Activated CD8-positive, alpha-beta T cell treated with anti-CD3 and anti-CD28 coated beads for 36 hours (primary cell): ENCODE results near the gene PWWP2A. TPM values are rescaled to one million over a fixed set of nuclear protein-coding genes. Genes with fewer than 3 reads are reported as not detected.
A peak's percentile ranks its signal among the peaks of the same experiment; 100 is the strongest.
"Not testable (repeated sequence)": the region's sequence is repeated elsewhere in the genome, so short reads cannot be mapped to it uniquely, and the experiment has no call there.

Experiments used
- ATAC-seq: fragments of 200-7000 bp; cut with Tn5 transposase; one replicate; pipeline ENCODE4 v1.10.0; 2021; ENCODE audit warnings: mild to moderate bottlenecking, moderate library complexity
- CTCF ChIA-PET: fragments of 350-600 bp; sonication (Branson Sonifier 250); formaldehyde crosslinking; loops from one replicate; lab custom pipeline; 2021; ENCODE audit warnings: antibody characterized with exemption; lab: Charles Lee
- POLR2A ChIA-PET: fragments of 350-600 bp; sonication (Branson Sonifier 250); formaldehyde crosslinking; loops from one replicate; lab custom pipeline; 2021; ENCODE audit warnings: antibody characterized with exemption; lab: Charles Lee
- DNase-seq: peaks from one replicate; pipeline ENCODE4 v3.0.0-alpha.2; 2020
- H3K27ac Mint-ChIP-seq: one replicate; pipeline ENCODE4 v1.8.0; 2021; ENCODE audit warnings: mild to moderate bottlenecking, mixed read lengths
- H3K27me3 Mint-ChIP-seq: one replicate; pipeline ENCODE4 v1.8.0; 2021; ENCODE audit warnings: mixed read lengths
- H3K36me3 Mint-ChIP-seq: one replicate; pipeline ENCODE4 v1.8.0; 2021; ENCODE audit warnings: low read depth, mixed read lengths
- H3K4me1 Mint-ChIP-seq: one replicate; pipeline ENCODE4 v1.8.0; 2021; ENCODE audit warnings: low read depth, mixed read lengths
- H3K4me3 Mint-ChIP-seq: one replicate; pipeline ENCODE4 v1.8.0; 2021; ENCODE audit warnings: mild to moderate bottlenecking, moderate library complexity, mixed read lengths
- H3K9me3 Mint-ChIP-seq: one replicate; pipeline ENCODE4 v1.8.0; 2021; ENCODE audit warnings: mixed read lengths
- CTCF ChIP-seq: fragments of 200-600 bp; IDR thresholded peaks from one replicate; pipeline ENCODE4 v1.8.0; 2022; ENCODE audit warnings: antibody characterized with exemption, mild to moderate bottlenecking
- intact Hi-C: fragments of 100-400 bp; cut with micrococcal nuclease; formaldehyde crosslinking; loops from one replicate; pipeline ENCODE4 v1.10.0; 2022
- total RNA-seq, 2 experiments: library from RNA; stranded (reverse); gene quantifications; one replicate each; pipeline ENCODE4 v1.2.3, GENCODE V29; 2021

The PWWP2A gene
- total RNA-seq, 2 experiments from 2014 or later: 16.0 to 17.5 TPM

- POLR2A ChIA-PET: no interaction called here
- no peaks in the 10 kb centered on the region for H3K27me3 Mint-ChIP-seq
- peaks cover 7% of the 10 kb centered on the region for H3K36me3 Mint-ChIP-seq
- ATAC-seq (no peak), DNase-seq (no peak)
- TF ChIP-seq CTCF: no peak
- intact Hi-C loops: no loop called here
- H3K4me3 Mint-ChIP-seq: no peak overlapping the region
- no peaks in the 10 kb centered on the region for H3K4me1 Mint-ChIP-seq
- H3K9me3 Mint-ChIP-seq: no peaks in the 10 kb centered on the region
- CTCF ChIA-PET: no interaction called here
- H3K27ac Mint-ChIP-seq: no peak overlapping the region
Observed at GRCh38 chr5:160076997-160077396, 42.3 kb downstream of the PWWP2A start.

- ChIA-PET CTCF (no interaction called here), POLR2A (no interaction called here)
- DNase-seq (no peak), ATAC-seq (no peak)
- Mint-ChIP-seq H3K27me3 (no peaks in the 10 kb centered on the region), H3K36me3 (peaks cover 7% of the 10 kb centered on the region), H3K4me1 (no peaks in the 10 kb centered on the region), H3K27ac (no peak overlapping the region), H3K4me3 (no peak overlapping the region), H3K9me3 (no peaks in the 10 kb centered on the region)
- intact Hi-C loops: no loop called here
- TF ChIP-seq CTCF: no peak
Observed at GRCh38 chr5:160075073-160075472, 44.2 kb downstream of the PWWP2A start.

GRCh38 chr5:160071916-160072315 lies 47.3 kb downstream of the PWWP2A start:
- ATAC-seq: no peak
- Mint-ChIP-seq H3K9me3 (no peaks in the 10 kb centered on the region), H3K36me3 (peaks cover 7% of the 10 kb centered on the region), H3K27ac (peak overlapping the region; percentile 7), H3K4me1 (no peaks in the 10 kb centered on the region), H3K4me3 (no peak overlapping the region), H3K27me3 (no peaks in the 10 kb centered on the region)
- TF ChIP-seq CTCF: no peak
- intact Hi-C loops: no loop called here
- CTCF ChIA-PET: interaction anchor here (0.8 kb wide), 1 partner anchor 9 kb away, joined by 4 read pairs; no protein-coding TSS in a partner anchor
- no peak for DNase-seq
- POLR2A ChIA-PET: no interaction called here

- H3K27ac Mint-ChIP-seq: peak overlapping the region; percentile 7
- intact Hi-C loops: no loop called here
- peaks cover 7% of the 10 kb centered on the region for H3K36me3 Mint-ChIP-seq
- no peak overlapping the region for H3K4me3 Mint-ChIP-seq
- ATAC-seq: no peak
- no peak for DNase-seq
- no peaks in the 10 kb centered on the region for H3K9me3 Mint-ChIP-seq
- POLR2A ChIA-PET: no interaction called here
- CTCF ChIA-PET: interaction anchor here (0.8 kb wide), 1 partner anchor 9 kb away, joined by 4 read pairs; no protein-coding TSS in a partner anchor
- H3K27me3 Mint-ChIP-seq: no peaks in the 10 kb centered on the region
- H3K4me1 Mint-ChIP-seq: no peaks in the 10 kb centered on the region
- TF ChIP-seq CTCF: no peak
Observed at GRCh38 chr5:160071516-160071915, 47.7 kb downstream of the PWWP2A start.

GRCh38 chr5:160069120-160069519 lies 50.1 kb downstream of the PWWP2A start:
- CTCF ChIA-PET: interaction anchor here (0.7 kb wide), 1 partner anchor 134 kb away, joined by 5 read pairs; no protein-coding TSS in a partner anchor

More at GRCh38 chr5:160069120-160069519, 50.1 kb downstream of the PWWP2A start:
- H3K4me1 Mint-ChIP-seq, H3K27ac Mint-ChIP-seq, DNase-seq, H3K27me3 Mint-ChIP-seq, ATAC-seq, H3K4me3 Mint-ChIP-seq, intact Hi-C loops, H3K9me3 Mint-ChIP-seq: not testable (repeated sequence)
- POLR2A ChIA-PET: interaction anchor here (0.9 kb wide), 1 partner anchor 10 kb away, joined by 3 read pairs; no protein-coding TSS in a partner anchor
- peaks cover 17% of the 10 kb centered on the region for H3K36me3 Mint-ChIP-seq
